Mammary epithelial cell (primary cell): ENCODE data around the gene PIEZO2.

ENCODE experiments used
- CTCF ChIP-seq, 2 donors: IDR thresholded peaks in 1 of 2; conservative IDR thresholded peaks in 1 of 2; 2 replicates each; pipeline ENCODE4 v1.5.1; 2011 to 2012; ENCODE audit warnings: inconsistent platforms in 2 of 2, low read length in 2 of 2, mild to moderate bottlenecking in 2 of 2, control low read depth in 1 of 2, low read depth in 1 of 2; ENCODE audit not compliant: insufficient read depth in 1 of 2; ENCODE audit errors: extremely low read depth in 1 of 2
- EZH2 ChIP-seq: IDR thresholded peaks from 2 replicates; pipeline ENCODE4 v1.6.1; 2012; ENCODE audit warnings: low read length, inconsistent platforms, borderline replicate concordance

GRCh38 chr18:11004294-11004693 is 145.1 kb downstream of the PIEZO2 start:
- TF ChIP-seq CTCF (conservative IDR thresholded peaks at IDR 0.05 in 1 of 2, IDR thresholded peaks at IDR 0.05 in 1 of 2; ENCODE audit: extremely low read depth in 1 of 2, insufficient read depth in 1 of 2, low read depth in 1 of 2, low read length in 2 of 2) (no peak), EZH2 (no peak)
